GM18520 (cell line): ENCODE measurements around the gene NT5M.

Experiments
- ATAC-seq: cut with Tn5 transposase; IDR thresholded peaks from one replicate; pipeline ENCODE4 v1.9.1; 2021; ENCODE audit not compliant: unreplicated experiment

Gene NT5M

DNA sequence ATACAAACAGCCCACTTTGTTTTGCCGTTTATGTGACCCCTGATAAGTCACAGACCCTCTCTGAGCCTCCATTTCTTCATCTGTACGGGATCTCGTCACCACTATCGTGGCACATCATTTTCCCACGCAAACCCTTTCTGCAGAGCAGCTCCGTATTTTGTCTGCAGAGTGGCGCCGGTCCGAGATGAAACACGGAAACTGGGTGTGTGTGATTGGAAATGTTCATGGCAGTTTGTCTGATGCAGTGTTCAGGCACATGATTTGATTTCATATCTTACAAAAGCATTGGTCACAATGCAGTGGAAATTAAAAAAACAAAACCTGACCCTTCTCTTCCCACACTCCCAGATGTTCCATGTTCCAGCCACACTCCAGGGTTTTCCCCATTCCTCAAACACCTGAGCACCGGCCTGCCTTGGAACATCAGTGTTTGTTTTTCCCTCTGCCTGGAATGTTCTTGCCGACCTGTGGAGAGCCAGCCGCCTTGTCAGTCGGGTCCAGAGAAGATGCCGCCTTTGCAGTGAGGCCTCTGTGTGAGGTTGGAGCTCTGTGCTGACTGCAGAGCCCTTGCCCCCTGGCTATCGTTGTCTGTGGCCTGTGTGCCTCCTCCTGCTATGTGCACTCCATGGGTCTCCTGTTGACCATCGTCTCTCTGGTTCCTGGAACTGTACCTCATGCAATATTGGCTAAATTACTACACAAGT is 39.2 kb downstream of the NT5M start:
- no peak for ATAC-seq

DNA sequence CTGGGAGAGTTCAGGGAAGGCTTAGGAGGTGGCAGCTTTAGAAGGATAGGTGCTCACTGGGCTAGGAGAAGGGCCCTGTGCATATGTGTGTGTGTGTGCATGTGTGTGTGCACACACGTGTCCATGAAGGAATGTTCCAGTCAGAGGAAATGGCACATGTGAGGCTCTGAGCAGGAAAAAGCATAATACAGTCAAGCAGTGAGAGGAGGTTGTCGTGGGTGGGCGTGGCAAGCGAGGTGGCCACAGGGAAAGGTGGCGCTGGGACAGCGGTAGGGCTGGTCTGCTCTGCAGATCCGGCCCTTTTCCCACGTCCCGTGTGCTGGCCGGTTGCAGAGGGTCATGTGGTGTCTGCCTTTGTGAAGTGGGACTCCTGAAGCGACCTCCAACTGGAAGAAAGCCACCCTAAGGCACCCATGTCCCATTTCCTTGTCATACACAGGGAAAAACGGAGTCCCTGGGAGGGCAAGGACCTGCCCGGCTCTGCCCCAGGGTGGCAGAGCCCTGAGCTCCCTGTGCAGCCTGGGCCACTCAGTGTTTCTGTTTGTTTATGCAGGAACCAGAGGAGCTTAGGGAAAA is 40.1 kb downstream of the NT5M start:
- no peak for ATAC-seq

- ATAC-seq = no peak
These were observed 40.8 kb downstream of the NT5M start for GRCh38 chr17:17343896-17344506.

DNA sequence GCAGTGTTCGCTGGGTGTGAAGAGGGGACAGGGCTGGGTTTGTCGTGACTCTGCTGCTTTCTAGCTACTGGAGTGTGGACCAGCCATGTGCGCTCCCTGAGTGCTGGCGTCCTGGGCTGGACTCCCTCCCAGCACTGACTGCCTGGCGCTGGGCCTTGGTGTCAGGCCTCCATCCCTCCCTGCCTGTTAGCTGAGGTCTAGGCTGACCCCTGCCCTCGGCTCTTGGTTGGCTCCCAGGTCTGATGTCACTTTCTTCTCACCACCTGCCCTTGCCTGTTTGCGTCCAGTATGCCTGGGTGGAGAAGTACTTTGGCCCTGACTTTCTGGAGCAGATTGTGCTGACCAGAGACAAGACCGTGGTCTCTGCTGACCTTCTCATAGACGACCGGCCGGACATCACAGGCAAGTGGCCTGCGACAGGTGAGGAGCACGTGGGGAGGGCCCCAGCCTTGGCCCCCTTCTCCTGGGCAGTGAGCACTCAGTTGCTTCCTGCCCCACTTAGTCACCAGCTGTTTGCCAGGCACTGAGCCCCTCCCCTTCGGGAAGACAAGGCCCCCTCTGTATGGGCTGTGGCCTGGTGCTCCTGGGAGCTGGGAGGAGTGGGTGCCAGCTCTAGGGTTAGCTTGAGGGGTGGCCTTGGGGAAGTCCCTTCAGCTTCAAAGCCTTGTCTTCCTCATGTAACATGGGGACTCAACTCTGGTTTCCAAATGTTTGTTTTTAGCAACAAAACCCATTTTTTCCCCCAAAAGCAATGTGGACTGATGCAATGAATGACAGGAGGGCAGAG is 41.5 kb downstream of the NT5M start:
- ATAC-seq = no peak

DNA sequence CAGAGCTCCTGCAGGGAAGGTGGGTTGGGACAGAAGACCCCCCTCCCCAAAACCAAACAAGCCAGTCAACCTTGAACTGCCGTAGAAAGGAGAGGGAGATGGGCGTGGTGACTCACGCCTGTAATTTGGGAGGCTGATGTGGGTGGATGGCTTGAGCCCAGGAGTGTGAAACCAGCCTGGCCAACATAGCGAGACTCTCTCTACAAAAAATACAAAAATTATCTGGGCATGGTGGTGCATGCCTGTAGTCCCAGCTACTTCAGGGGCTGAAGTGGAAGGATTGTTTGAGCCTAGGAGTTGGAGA is 42.1 kb downstream of the NT5M start:
- ATAC-seq = no peak

GRCh38 chr17:17345686-17346427 is 42.7 kb downstream of the NT5M start:
- no peak for ATAC-seq

DNA sequence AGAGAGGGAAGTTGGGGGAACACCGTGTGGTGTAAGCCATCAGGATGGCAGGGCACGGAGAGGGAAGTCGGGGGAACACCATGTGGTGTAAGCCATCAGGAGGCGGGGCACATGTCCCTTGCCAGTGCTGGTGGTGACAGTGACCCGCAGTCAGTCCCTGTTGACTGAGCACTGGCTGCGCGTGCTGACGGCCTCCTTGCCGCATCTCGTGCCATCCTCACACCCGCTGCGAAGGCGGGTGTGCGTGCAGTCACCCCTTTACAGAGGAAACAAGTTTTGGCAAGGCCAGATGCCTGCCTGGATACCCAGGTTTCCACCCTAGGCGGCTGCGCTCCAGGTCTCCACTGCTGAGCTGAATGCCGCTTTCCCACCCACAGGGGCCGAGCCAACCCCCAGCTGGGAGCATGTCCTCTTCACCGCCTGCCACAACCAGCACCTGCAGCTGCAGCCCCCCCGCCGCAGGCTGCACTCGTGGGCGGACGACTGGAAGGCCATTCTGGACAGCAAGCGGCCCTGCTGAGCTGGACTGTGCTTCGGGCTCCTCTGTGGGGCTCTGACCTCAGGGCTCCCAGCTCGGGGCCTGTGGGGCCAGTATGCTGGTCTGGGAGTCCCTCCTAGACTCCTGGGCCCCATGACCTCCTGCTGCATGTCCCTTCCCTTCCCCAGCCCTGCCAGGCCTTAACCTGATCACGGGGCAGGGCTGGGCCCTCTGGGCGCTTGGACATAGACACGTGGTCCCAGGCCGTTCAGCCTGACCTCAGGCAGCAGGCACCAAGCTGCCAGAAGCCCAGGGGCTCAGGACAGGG is 43.5 kb downstream of the NT5M start:
- no peak for ATAC-seq

- ATAC-seq = no peak
These were observed 44.2 kb downstream of the NT5M start for GRCh38 chr17:17347234-17347955.

GRCh38 chr17:17347956-17348871 is 45.0 kb downstream of the NT5M start:
- no peak for ATAC-seq

GRCh38 chr17:17348872-17349723 is 45.9 kb downstream of the NT5M start:
- no peak for ATAC-seq

GRCh38 chr17:17349724-17350106 is 46.5 kb downstream of the NT5M start:
- no peak for ATAC-seq

DNA sequence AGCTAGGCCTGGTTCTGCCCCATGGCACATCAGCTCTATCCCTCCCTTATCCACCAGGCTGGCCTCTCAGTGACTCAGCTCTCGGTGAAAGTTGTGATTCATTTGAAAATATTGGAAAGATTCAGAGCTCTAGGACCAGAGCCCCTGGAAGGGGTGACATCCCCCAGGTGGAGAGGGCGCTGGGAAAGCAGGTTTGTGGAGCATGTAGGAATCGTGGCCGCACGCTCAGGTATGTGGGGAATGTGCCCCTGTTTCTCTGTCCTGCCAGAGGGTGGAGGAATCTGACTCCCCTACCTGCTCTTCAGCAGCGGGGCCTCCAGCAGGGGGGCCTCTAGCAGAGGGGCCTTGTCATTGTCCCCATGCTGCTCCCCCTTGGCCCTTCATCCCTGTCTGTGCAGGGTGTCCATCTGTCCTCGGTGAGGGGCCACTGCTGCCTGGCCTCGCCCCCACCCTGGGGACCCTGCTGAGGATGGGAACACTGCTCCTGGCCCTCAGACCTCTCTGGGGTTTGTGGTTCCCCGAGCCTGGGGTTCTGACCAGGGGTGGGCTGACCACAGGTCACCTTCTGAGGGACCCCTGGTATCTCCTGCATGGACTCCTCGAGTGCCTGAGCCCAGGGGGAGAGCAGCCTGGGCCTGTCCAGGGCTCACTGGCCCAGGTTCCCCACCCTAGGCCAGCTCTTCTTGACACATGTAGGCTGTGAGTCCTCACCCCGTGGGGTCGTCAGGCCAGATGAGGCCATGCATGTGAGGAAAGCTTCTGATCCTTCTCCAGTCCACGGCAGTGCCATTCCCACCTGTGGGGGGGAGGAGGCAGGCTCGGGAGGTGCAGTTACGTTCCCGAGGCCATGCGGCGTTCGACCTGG is 47.5 kb downstream of the NT5M start:
- no peak for ATAC-seq

DNA sequence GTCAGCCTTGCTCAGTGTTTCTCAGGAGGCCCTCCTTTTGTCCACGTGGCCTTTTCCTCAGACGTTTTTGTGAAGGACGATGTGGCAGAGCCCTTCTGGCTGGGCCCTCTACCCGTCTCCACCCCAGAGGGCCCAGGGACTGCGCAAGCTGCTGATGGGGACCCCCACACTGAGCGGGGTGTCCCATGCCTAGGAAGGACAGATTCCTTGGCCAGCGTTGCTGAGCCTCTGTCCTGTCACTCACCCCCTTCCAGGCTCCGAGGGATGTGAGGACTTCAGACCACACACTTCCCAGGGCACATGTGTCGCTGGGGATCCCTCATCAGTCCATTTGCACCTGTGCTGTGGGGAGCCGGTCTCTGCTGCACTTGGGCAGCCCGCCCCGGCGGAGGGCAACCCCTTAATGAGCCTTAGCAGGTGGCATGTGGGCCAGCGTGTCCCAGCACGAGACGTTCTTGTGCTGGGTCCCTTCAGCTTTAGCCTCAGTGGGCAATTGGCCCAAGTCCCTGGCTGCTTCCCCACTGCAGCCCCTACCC is 48.3 kb downstream of the NT5M start:
- no peak for ATAC-seq

GRCh38 chr17:17351901-17352781 is 49.0 kb downstream of the NT5M start:
- no peak for ATAC-seq

GRCh38 chr17:17352836-17353624 is 49.9 kb downstream of the NT5M start:
- ATAC-seq = no peak
